GM18873 (cell line): Measurements from ENCODE around the gene FAM83C.

Experiments used
- ATAC-seq: cut with Tn5 transposase; IDR thresholded peaks from one replicate; pipeline ENCODE4 v1.9.1; 2021; ENCODE audit warnings: mild to moderate bottlenecking, moderate library complexity, moderate number of reproducible peaks; ENCODE audit not compliant: unreplicated experiment, low FRiP score

The FAM83C gene

DNA sequence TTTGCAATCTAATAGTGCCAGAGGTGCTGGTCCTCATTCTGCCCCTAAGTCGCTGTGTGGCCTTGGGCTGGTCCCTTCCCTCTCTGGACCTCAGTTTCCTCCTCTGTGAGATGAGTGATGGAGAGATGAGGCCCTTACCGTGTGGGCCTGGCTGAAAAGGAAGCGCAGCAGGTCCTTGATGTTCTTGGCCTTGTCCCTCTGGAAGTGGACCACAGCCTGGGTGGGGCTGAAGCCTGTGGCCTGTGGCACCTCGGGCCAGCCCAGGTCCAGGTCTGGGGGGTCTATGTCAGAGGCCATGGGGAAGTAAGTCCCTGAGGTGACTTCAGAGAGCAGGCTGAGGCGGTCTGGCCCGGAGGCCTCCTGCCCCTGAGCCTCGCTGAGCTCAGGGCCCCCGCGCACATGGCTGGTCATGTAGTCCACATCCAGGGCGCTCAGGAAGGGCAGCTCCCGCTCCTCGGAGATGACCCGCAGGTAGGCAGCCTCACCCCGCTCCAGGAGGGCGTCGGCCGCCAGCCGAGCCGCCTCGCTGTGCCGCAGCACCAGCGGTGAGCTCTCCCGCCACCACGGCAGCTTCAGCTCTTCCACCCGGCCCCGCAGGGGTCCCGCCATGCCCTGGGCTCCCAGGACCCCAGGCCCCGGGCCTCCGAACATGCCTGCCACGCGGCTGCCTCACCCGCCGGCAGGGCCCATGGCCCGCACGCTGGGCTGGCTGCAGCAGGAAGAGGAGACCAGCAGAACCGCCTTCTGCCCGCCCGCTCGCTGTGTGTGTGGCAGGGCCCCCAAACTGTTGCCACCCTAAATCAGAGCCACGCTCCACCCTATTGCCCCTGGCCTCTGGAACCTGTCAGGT is at the start of gene FAM83C:
Gene FAM83C, minus strand, starts transcription at position 772 of the 850 bp plus-strand sequence. Its CDS starts 121 bp downstream, at position 651.
- ATAC-seq: no peak

DNA sequence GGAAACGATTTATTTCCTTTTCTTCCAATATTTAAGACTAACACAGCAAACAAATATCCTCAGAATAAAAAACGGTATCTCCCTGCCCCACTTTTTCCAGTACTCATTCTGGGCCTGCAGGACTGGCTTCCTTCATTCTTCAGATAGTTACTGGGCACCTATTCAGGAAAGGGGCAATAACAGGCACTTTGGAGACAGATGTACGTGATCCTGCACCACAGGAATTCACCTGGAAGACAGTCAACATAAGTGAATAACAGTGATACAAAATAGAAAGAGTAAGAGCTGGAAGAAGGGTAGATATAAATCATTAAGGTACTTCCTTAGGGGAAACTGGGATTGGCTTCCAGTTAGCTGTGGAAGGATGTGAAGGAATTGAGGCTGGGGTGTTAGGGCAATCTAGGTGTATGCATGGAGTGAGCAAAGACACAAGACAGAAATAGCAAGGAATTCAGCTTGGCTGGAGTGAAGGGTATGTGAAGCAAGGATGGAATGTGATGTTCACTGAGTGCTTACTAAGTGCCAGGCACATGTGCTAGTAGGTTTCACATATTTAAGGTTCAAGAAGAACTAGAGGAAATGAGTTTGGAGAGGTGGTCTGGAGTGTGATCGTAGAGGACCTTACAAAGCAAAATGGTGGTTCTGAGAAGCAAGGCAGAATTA is 49.3 kb upstream of the FAM83C start:
- ATAC-seq: no peak

DNA sequence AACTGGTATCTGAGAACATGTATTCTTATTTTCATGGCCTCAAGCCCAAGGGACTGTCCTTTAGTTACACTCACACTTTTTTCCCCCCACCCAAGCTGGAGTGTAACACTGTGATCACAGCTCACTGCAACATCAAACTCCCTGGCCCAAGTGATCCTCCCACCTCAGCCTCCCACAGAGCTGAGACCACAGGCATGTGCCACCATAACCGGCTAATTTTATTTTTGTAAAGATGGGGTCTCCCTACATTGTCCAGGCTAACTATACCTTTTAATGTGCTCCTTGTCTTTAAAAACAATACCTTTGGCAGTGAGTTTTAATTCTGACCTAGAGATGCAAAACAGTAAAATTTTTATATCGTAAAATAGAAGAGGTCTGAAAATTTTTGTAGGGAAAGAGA is 48.2 kb upstream of the FAM83C start:
- ATAC-seq: no peak

DNA sequence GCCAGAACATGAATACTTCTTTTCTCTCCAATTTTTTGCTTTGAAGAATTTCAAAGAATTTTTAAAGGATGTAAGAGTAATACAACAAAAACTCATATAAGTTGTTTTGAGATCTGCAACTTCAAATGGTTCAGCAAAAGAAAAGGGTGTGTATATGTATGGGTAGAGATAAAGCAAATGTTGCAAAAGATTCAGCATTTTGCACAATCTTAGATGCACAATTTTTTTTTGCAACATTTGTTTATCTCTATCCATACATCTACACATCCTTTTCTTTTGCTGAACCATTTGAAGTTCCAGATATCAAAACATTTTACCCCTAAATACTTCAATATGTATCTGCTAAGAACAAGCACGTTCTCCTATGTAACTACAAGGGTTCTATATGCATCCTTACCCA is 47.4 kb upstream of the FAM83C start:
- ATAC-seq: no peak

DNA sequence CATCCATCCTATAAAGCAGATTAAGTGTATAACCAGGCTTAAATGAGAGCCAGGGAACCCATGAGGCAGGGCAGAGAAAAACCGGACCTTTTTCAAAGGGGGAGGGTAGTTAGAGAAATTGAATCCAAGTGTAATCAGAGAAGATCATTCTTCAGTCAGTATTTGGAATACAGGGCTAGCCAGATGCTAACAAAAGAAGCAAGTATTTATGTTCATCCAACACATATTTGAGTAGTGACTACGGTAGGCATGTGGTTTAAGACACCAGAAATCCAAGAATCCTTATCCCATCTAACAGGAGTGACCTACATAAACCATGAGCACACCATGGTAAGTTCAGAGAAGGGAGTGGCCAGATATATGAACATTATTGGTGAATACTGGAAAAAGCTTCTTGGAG is 46.8 kb upstream of the FAM83C start:
- ATAC-seq: no peak

DNA sequence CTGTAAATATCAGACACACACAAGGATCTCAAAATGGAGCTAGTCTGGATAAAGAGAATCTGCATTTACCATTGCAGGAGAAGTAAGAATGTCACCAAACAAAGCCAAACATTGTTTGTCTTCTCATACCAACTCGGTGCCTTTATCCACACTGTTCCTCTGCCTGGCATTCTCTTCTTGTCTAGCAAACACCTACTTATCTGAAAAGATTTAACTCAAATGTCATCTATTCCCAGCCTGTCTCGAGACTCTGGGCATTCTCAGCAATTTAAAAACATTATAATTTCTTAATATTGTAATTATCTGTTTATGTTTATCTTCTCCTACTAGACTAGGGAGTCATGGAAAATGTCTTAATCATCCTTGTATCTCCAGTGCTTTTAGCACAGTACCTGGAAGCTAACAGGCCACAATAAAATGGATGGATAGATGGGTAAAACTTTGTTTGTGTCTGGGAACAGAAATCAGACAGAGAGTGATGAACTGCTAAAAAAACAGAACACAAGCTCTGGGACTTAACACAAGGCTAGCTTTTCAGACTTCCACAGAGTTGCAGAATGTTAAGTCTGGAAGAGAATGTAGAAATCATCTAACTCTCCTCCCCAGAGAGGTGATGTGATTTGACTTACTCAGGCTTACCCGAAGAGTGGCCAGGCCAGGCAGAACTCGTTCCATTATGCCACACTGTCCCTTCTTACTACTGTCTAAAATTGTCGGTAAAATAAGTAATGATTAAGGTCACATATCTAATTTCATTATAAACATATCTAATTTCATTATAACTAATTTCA is 42.3 kb upstream of the FAM83C start:
- no peak for ATAC-seq

DNA sequence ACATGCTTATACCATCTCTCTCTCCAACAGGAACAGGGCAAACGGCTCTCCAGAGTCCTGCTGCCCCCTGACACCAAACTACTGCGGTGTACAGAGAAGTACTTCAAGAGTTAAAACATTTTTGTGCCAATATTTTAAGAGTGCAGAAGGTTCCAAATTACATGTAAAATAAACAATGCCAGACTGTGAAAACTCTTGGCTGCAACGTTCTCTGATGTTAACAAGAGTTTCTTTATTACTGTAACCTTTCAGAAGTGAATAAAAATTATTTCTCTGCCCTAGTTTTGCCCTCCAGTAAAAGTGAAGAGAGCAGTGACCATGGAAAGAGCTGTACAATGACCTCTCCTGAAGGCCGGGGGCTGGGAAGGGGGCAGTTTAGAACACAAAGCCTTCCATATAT is 41.4 kb upstream of the FAM83C start:
- no peak for ATAC-seq

DNA sequence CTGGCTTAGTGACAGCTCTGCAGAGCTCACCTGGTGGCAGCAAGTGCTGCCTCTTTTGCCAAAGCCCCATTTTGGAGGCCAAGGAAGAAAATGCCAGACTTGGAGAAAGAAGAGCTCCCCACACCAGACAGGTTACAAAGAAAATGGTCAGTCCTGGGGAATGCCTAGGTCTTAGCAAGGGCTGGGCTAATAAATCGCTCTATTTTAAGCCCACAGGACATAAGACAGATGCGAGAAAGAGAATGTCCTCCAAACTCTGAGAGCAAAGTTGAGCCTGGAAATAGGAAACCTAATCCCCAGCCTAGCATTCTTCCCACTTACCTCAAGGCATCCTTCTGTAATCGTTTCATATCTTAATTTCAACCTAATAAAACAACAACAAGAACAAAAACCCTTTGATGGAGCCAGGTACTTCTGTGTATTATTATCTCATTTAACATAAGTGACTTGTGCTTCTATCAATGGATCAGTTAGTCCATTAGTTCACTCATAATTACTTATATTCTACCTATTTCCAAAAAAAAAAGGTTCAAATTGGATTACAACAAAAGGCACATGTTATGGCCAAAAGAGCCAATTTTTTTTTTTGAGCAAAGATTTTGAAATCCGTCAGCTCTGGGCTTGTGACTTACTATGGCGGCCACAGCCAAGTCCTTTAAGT is 40.4 kb upstream of the FAM83C start:
- ATAC-seq: no peak

DNA sequence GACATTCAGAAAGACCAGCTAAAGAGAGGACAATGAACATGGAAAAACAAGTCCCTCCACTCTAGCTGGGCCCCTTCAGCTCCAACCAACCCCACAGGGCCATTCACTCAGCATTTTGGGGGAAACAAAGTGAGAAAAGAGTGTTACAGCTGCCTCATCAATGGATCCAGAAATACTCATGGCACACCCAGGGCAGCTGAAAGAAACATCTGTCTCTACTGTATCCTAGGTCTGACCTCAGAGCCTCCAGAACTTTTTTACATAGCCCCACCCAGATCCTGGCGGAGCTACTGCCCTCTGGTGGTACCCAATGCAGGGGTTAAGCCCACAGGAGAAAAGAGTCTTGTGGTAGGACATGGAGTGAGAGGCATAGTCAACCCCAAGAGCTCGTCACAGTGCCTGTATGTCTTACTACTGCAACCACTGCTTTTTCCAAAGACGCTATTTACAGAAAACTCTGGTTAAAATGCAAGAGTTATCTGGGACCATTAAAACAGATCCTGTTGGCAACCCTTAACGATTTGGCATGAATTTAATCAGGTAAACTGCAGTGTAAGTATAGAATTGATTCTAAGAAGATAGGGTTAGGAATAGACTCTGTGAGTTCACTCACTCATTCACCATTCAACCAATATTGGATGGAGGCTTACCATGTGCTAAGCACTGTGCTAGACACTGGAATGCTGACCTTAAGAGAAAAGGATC is 37.4 kb upstream of the FAM83C start:
- ATAC-seq: no peak

DNA sequence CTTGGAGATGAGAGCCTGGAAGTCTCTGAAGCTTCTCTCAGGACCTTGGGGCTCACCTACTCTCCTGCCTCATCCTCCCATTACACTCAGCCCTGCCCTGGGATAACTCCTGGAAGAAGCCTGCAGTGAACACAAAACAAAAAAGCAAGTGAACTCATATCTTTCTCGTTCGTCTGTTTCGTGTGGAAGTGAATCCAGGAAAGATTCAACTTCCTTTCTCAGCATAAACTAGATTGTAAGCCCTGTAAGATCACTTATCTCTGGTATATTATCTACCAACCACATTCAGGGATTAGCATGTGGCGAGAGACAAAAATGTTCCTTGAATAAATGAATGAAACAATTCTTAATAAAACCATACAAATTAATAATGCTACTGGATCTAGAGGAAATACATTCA is 36.5 kb upstream of the FAM83C start:
- ATAC-seq: no peak

DNA sequence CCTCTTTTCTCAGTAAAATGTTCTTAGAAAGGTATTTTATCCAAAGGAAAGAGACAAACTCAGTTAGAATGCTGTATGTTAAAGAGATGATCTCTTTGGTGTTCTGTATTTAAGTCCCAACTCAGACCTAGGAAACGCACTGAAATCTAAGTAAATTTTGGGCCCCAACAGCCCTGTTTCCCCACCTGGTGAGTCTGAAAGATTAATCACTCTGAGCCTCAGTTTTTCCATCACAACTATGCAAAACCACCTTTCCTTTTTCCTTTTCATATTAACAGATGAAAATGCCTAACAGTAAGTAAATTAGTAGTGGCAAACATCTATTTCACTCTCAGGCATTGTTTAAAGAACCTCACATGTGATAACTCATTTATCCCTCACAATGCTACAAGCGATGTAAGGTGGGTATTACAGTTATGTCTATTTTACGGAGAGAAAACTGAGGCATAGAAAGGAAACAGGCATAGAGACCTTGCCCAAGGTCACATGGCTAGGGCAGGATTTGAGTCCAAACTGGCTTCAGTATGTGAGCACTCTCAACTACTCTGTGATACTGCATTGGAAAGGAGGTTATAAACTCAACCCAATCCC is 36.0 kb upstream of the FAM83C start:
- ATAC-seq: no peak

DNA sequence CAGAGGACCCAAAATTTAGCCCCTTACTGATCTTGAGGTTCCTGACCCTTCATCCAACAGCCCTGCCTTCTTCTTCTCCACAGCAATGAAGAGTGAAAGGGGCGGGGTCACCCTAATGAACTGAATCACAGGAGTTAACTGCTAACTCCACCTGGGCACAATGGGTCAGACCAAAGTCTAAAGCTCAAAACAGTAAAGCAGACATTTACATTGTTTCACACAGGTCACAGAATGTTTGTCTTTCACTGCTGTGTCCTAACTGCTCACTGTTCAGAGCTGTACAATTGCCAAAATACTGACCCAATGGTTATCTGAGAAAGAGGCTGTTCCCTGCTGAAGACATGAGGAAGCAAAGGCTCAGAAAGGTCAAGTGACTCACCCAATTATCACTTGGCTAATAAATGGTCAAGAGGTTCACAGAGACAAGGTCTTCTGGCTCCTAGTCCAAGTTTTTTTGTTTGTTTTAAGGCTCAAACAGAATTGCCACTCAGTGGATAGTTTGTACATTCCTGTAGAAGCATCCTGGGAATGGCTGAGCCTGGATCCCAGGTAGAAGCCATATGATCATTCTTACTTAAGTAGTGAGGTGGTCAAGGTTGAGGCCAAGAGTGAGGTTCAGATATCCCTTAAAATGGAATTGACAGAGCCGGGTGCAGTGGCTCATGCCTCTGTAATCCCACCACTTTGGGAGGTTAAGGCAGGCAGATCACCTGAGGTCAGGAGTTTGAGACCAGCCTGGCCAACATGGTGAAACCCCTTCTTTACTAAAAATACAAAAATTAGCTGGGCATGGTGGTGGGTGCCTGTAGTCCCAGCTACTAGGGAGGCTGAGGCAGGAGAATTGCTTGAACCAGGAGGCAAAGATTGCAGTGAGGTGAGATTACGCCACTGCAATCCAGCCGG is 35.1 kb upstream of the FAM83C start:
- no peak for ATAC-seq

DNA sequence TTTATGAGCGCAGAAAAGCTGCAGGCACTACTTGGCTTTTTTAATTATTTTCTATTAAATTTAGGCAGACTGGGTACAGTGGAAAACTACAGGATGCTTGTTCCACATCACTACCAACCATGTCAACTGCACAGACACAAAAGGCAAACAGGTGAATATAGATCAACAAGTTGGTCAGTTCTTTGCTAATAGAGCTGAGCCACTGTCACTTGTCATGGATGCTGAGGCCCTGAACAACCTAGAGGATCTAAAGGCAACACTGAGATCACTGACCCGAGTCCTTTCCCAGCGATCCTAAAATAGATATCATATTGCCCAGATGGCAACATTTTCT is 34.5 kb upstream of the FAM83C start:
- ATAC-seq: no peak

DNA sequence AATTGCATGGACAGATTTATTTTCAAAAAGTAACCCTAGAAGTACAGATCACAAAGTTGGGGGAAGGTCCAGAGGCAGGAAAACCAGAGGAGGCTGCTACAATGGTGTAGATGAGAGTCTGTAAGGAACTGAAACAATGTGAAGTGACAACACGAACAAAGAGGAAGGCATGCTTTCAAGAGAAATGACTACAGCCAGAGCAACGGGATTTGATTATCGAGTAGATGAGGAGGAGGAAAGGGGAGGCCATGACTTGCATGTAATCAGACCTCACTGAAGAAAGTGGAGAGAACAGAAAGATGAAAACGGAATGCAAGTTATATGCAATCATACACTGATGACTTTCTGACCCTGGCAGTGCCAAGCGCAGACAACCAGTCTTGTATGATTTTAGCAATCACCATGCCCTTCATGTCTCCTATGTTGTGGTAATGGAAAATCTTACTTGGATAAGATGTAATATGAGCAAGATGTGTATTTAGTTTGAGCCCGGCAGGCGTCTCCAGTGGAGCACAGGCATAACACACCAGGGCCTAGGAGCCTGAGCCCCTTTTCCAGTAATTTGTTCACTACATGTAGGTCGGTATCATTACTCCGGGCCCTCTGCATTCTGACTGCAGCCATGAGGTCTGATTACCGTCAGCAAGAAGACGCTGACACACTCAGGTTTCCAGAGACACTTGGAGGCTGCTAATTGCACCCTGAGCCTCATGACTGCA is 34.0 kb upstream of the FAM83C start:
- no peak for ATAC-seq

DNA sequence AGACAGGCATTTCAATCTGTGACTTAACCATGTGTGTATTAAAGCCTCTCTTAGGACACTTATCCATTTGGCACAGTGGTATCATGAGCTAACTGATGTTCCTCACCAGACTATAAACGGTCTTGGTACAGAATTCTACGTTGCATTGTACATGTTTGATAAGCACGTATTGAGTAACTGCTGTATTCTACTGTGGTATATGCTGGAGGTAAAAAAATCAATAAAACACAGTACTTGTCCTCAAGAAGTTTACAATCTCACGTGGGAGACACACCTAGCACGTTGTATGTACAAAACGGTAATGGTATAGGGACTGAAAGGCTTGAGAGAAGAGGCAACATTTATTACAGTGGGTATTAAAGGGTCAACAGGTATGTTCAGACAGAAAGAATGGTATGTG is 33.2 kb upstream of the FAM83C start:
- no peak for ATAC-seq

DNA sequence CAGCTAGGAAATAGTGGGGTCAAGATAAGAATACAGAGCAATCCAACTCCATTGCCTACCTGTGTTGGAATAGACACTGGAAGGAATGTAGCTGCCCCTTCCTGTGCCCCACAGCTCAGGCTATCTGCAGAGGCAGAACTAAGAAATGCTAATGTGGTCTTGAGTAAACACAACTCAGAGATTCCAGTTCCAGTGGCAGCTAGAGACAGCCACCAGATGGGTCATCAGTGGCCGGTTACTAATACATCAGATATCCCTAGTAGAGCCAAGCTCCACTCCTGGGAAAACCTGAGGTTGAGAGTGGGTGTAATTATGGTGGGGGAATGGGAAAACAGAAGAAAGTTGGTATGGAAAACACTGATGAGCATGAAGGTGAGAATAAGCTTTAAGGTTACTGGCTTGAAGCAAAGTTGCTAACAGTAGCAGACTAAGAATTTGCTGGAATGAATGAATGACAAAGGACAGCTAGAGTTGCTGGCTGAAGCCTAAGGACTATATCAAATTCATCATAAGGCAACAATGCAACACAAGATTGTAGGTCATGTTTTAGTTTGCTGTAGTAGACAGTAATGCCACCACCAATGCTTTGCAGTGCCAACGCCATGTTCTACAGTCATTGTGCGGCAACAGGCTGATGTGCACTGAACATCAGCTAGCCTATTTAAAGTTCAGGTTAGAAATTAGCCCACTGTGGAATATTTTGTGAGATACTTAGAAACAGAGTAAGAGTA is 28.3 kb upstream of the FAM83C start:
- no peak for ATAC-seq

DNA sequence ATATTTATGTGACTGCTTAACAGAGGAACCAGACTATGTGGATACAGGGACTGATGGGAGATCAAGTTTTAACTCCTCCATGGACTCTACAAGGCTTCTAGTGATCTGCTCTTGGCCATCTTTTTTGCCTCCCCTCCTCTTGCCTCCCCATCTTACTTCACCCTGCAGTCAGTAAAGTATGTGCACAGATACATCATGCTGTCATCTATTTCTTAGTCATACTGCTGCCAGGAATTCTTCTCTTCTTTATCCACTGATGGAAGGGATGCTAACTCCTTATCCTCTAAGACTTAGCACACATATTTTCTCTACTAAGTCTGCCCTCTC is 27.6 kb upstream of the FAM83C start:
- no peak for ATAC-seq
